Peyer's patch (tissue), 4 donors: ENCODE measurements around the gene IP6K1. TPM values are rescaled to one million over a fixed set of nuclear protein-coding genes. Genes with fewer than 3 reads are reported as not detected.
A peak's percentile ranks its signal among the peaks of the same experiment; 100 is the strongest.
"Not testable (repeated sequence)": the region's sequence is repeated elsewhere in the genome, so short reads cannot be mapped to it uniquely, and the experiment has no call there.

ENCODE experiments used
- DNase-seq, 3 donors: peaks; one replicate each; pipeline ENCODE4 v3.0.0-alpha.2; 2017 to 2019
- H3K27ac ChIP-seq, 4 donors: fragments of 200-600 bp; sonication (generic); one replicate each; pipeline ENCODE4 v1.5.1; 2016 to 2019
- H3K27me3 ChIP-seq, 2 donors: fragments of 200-600 bp; sonication (generic); one replicate each; pipeline ENCODE4 v1.5.1; 2019
- H3K36me3 ChIP-seq, 3 donors: fragments of 200-600 bp; sonication (generic); one replicate each; pipeline ENCODE4 v1.5.1; 2016 to 2019
- H3K4me1 ChIP-seq, 4 donors: fragments of 200-600 bp; sonication (generic); one replicate each; pipeline ENCODE4 v1.5.1; 2016 to 2019
- H3K4me3 ChIP-seq, 4 donors: fragments of 200-600 bp; sonication (generic); 1 replicate in 3 of 4; 2 replicates in 1 of 4; pipeline ENCODE4 v1.5.1; 2016 to 2019; ENCODE audit warnings: mild to moderate bottlenecking in 1 of 4
- H3K9me3 ChIP-seq, 4 donors: fragments of 200-600 bp; sonication (generic); one replicate each; pipeline ENCODE4 v1.5.1; 2016 to 2019; ENCODE audit warnings: mild to moderate bottlenecking in 1 of 4
- POLR2A ChIP-seq, 2 donors: fragments of 450-650 bp; IDR thresholded peaks; one replicate each; pipeline ENCODE4 v1.5.1; 2017; ENCODE audit warnings: antibody characterized with exemption in 2 of 2, mild to moderate bottlenecking in 2 of 2, moderate library complexity in 2 of 2
- total RNA-seq, 4 donors: library from RNA; depleted of rRNA; stranded (reverse); fragments of >200 nt; gene quantifications; one replicate each; pipeline ENCODE4 v1.1.0, GENCODE V29; 2016
- TF ChIP-seq, protein P1 (sequence below), 6 experiments: fragments of 450-650 bp in 4 of 6; fragments of 200-600 bp in 2 of 6; sonication (generic) in 1 of 6; IDR thresholded peaks; one replicate each; pipeline ENCODE4 v1.5.1; 2017 to 2019; ENCODE audit warnings: antibody characterized with exemption in 6 of 6, mild to moderate bottlenecking in 3 of 6, moderate library complexity in 1 of 6

The IP6K1 gene
- total RNA-seq: 10 to 100 TPM; 30.6 to 56.1 (median 46.8) TPM

DNA sequence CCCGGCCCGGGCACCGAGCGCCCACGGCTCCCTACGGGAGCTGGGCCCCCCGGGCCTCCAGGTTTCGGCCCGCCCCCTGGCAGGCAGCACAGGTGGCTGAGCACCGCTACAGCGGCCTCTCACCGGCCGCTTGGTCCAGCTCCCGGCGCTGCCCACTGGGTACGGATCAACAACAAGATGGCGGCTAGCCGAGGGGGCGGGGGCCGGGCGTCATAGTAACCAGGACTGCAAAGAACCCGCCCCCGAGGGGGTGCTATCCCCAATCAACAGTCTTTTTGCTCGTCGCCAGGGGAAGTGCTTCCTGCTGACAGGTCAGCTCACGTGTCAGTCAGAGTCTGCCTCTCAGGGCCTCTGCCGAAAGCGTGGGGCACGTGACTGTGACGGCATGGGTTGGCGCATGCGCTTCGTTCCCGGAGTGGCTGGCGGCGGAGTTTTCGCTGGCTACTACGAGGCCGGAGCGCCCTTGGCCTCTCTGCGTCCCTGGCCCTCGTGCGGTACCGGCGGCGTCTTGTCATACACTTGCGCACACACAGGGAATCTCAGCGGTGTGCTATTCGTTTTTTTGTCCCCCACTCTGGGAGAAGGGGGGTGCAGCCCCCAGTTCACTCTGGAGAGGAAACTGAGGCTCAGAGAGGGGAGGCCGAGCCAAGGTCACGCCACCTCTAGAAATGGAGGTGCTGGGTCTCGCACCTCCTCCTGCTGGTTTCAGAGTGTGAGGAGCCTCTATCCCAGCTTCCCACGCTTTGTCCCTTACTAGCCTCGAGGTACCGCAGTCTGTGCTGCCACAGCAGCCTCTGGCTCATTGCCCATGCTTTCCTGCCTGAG, at the start of gene IP6K1:
IP6K1 (minus strand) TSS at position 186 of the 825 bp plus-strand sequence. CDS start 38,502 bp downstream, outside the sequence.
- peak within 1 kb of the TSS; percentile 62 to 96 (median 91) for H3K4me3 ChIP-seq
- H3K9me3 ChIP-seq: no peaks in the 10 kb centered on the region
- peak within 1 kb of the TSS; percentile 92 to 96 (median 94) for H3K27ac ChIP-seq
- peaks cover 3 to 32% (median 7%) of the 10 kb centered on the region in 4 donors for H3K4me1 ChIP-seq
- peak; percentile 100 for DNase-seq
- TF ChIP-seq, protein P1, sequence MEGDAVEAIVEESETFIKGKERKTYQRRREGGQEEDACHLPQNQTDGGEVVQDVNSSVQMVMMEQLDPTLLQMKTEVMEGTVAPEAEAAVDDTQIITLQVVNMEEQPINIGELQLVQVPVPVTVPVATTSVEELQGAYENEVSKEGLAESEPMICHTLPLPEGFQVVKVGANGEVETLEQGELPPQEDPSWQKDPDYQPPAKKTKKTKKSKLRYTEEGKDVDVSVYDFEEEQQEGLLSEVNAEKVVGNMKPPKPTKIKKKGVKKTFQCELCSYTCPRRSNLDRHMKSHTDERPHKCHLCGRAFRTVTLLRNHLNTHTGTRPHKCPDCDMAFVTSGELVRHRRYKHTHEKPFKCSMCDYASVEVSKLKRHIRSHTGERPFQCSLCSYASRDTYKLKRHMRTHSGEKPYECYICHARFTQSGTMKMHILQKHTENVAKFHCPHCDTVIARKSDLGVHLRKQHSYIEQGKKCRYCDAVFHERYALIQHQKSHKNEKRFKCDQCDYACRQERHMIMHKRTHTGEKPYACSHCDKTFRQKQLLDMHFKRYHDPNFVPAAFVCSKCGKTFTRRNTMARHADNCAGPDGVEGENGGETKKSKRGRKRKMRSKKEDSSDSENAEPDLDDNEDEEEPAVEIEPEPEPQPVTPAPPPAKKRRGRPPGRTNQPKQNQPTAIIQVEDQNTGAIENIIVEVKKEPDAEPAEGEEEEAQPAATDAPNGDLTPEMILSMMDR (IDR thresholded peaks at IDR 0.05): peak in 2 of 6 experiments; percentile 1 to 12
- peak; percentile 68 to 69 for TF ChIP-seq POLR2A (IDR thresholded peaks at IDR 0.05)
- peaks cover 0 to 7% (median 0%) of the 10 kb centered on the region in 3 donors for H3K36me3 ChIP-seq
- no peaks in the 10 kb centered on the region for H3K27me3 ChIP-seq

DNA sequence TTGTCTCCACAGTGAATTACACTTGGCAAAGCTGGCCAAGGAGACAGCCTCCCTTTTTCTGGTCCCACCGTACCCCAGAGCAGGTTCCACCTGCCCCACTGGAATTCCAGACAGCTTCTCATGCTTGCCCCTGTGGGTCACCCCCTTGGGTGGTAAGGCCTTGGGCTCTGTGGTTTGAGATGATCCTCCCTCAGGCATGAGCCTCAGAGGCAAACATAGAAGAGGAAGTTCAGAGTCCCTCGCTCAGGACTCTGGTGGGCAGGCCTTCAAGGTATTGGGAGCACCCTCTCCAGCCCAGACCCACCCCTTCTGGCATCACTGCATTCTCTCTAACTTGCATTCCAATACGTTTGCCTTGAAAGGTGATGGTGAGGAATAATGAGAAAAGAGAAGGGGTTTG, 45.0 kb upstream of the IP6K1 start:
- no peaks in the 10 kb centered on the region for H3K9me3 ChIP-seq
- H3K4me3 ChIP-seq: no peak overlapping the region
- TF ChIP-seq, protein P1 (IDR thresholded peaks at IDR 0.05): no peak
- TF ChIP-seq POLR2A (IDR thresholded peaks at IDR 0.05): no peak
- H3K4me1 ChIP-seq: no peaks in the 10 kb centered on the region
- no peak overlapping the region for H3K27ac ChIP-seq
- no peak for DNase-seq
- H3K36me3 ChIP-seq: no peaks in the 10 kb centered on the region
- H3K27me3 ChIP-seq: no peaks in the 10 kb centered on the region

DNA sequence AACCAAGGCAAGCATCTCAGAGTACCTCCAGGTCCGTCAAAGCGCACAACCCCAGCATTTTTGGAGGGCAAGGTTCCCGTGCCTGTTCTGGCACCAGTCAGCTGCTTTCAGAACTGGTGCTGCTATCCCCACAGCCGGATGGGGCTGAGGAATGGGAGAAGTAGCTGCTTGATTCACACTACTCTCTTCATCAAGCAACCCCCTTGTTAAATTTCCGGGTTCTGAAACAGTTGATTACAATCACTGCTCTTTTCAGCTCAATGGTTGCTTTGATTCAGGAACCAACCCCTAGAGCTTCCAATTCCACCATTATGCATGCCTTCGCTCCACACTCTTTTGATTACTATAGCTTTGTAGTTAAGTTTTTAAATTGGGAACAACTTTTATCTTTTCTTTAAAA, 39.7 kb upstream of the IP6K1 start:
- H3K27me3 ChIP-seq: no peaks in the 10 kb centered on the region
- H3K4me3 ChIP-seq: no peak overlapping the region
- TF ChIP-seq POLR2A (IDR thresholded peaks at IDR 0.05): no peak
- TF ChIP-seq, protein P1 (IDR thresholded peaks at IDR 0.05): no peak
- H3K9me3 ChIP-seq: no peaks in the 10 kb centered on the region
- H3K4me1 ChIP-seq: no peaks in the 10 kb centered on the region
- H3K27ac ChIP-seq: no peak overlapping the region
- DNase-seq: no peak
- no peaks in the 10 kb centered on the region for H3K36me3 ChIP-seq

DNA sequence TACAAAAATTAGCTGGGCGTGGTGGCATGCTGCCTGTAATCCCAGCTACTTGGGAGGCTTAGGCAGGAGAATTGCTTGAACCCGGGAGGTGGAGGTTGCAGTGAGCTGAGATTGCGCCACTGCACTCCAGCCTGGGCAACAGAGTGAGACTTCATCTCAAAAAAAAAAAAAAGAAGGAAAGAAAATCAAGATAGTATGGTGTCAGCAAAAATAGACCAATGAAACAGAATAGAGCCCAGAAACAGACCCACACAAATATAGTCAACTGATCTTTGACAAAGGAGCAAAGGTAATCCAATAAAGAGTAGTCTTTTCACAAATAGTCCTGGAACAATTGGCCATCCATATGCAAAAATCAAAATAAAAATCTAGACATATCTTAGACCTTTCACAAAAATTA, 36.8 kb upstream of the IP6K1 start:
- not testable (repeated sequence) for H3K27ac ChIP-seq, H3K36me3 ChIP-seq, H3K4me3 ChIP-seq, H3K4me1 ChIP-seq, H3K9me3 ChIP-seq, H3K27me3 ChIP-seq, DNase-seq

DNA sequence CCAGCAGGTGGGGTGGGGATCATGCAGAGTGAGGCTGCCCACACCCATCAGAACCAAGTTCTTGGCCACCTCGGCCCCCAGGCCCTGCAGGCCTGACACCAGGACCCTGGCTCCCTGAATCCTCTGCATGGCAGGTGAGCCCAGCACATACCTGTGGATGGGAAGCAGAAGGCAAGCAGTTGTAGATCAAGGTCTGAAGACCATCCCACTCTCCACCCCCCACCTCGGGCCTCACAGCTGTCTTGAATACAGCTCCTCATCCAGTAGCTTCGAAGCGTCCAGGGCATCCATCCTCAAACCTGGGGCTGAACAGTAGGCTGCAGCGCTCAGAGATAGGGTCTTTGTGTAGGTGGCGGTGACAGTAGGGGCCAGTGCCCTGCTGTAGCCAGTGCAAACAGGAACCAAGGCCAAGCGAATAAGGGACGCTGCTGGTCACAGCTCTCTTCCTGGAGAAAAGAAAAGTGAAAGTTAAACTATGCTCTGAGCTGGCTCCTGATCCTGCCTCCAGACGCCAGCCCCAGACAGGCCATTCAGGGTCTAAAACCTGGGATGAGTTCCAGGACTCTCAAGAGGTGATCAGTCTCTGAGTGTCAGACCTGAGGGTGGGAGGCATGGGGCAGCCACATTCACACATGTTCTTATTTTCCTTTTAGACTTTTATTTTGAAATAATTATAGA, 27.3 kb upstream of the IP6K1 start, which contains the start of gene UBA7:
UBA7 (minus strand) TSS at position 457 of the 678 bp plus-strand sequence; CDS start at position 291, 166 bp downstream.
- TF ChIP-seq, protein P1 (IDR thresholded peaks at IDR 0.05): no peak
- TF ChIP-seq POLR2A (IDR thresholded peaks at IDR 0.05): peak; percentile 21 to 26
- H3K36me3 ChIP-seq: peaks cover 0 to 38% (median 0%) of the 10 kb centered on the region in 3 donors
- H3K27ac ChIP-seq: peak within 1 kb of the TSS; percentile 81 to 87 (median 82)
- H3K9me3 ChIP-seq: no peaks in the 10 kb centered on the region
- peak; percentile 63 to 75 (median 66) for DNase-seq
- H3K27me3 ChIP-seq: no peaks in the 10 kb centered on the region
- peak within 1 kb of the TSS; percentile 41 to 69 (median 57) for H3K4me3 ChIP-seq
- H3K4me1 ChIP-seq: peaks cover 9 to 24% (median 14%) of the 10 kb centered on the region in 4 donors
